Nephron progenitor cell (in vitro differentiated cells): ENCODE results near the gene HOXA13.

ENCODE experiments used
- DNase-seq: peaks from one replicate; pipeline ENCODE4 v3.0.0; 2021
- H3K27ac Mint-ChIP-seq: 2 replicates; pipeline ENCODE4 v1.8.0; 2021; ENCODE audit warnings: mild to moderate bottlenecking, moderate library complexity, mixed read lengths
- H3K27me3 Mint-ChIP-seq: 2 replicates; pipeline ENCODE4 v1.8.0; 2021; ENCODE audit warnings: mild to moderate bottlenecking, low read depth, mixed read lengths; ENCODE audit not compliant: poor library complexity
- H3K36me3 Mint-ChIP-seq: 2 replicates; pipeline ENCODE4 v1.8.0; 2021; ENCODE audit warnings: low read depth, mixed read lengths
- H3K4me1 Mint-ChIP-seq: 2 replicates; pipeline ENCODE4 v1.8.0; 2021; ENCODE audit warnings: mixed read lengths
- H3K4me3 Mint-ChIP-seq: 2 replicates; pipeline ENCODE4 v1.8.0; 2021; ENCODE audit warnings: mild to moderate bottlenecking, moderate library complexity, mixed read lengths
- H3K9me3 Mint-ChIP-seq: 2 replicates; pipeline ENCODE4 v1.8.0; 2021; ENCODE audit warnings: mild to moderate bottlenecking, moderate library complexity, mixed read lengths
- CTCF ChIP-seq: fragments of 200-600 bp; sonication (generic); IDR thresholded peaks from 2 replicates; pipeline ENCODE4 v1.5.0; 2021; ENCODE audit warnings: antibody characterized with exemption

Gene HOXA13

GRCh38 chr7:27199849-27200760, at the start of gene HOXA13:
HOXA13 (minus strand) TSS chr7:27200091; CDS start chr7:27200077, 14 bp downstream.
- TF ChIP-seq CTCF: no peak
- H3K27me3 Mint-ChIP-seq: peaks cover 97% of the 10 kb centered on the region
- peak; percentile 83 for DNase-seq
- H3K36me3 Mint-ChIP-seq: no peaks in the 10 kb centered on the region
- H3K4me3 Mint-ChIP-seq: peak within 1 kb of the TSS; percentile 84
- no peak within 1 kb of the TSS for H3K27ac Mint-ChIP-seq
- no peaks in the 10 kb centered on the region for H3K9me3 Mint-ChIP-seq
- peaks cover 17% of the 10 kb centered on the region for H3K4me1 Mint-ChIP-seq

GRCh38 chr7:27248911-27249723, 49.2 kb upstream of the HOXA13 start:
- peaks cover 61% of the 10 kb centered on the region for H3K4me1 Mint-ChIP-seq
- no peaks in the 10 kb centered on the region for H3K9me3 Mint-ChIP-seq
- no peak for TF ChIP-seq CTCF
- peak; percentile 51 for DNase-seq
- no peak overlapping the region for H3K4me3 Mint-ChIP-seq
- no peaks in the 10 kb centered on the region for H3K36me3 Mint-ChIP-seq
- no peak overlapping the region for H3K27ac Mint-ChIP-seq
- H3K27me3 Mint-ChIP-seq: peaks cover 100% of the 10 kb centered on the region

- Mint-ChIP-seq H3K27me3 (peaks cover 100% of the 10 kb centered on the region), H3K27ac (no peak overlapping the region), H3K4me1 (peaks cover 67% of the 10 kb centered on the region), H3K4me3 (no peak overlapping the region), H3K36me3 (no peaks in the 10 kb centered on the region), H3K9me3 (no peaks in the 10 kb centered on the region)
- DNase-seq: no peak
- TF ChIP-seq CTCF: no peak
Measured at GRCh38 chr7:27248427-27248806, 48.5 kb upstream of the HOXA13 start.

GRCh38 chr7:27247452-27248426, 47.8 kb upstream of the HOXA13 start:
- Mint-ChIP-seq H3K27ac (no peak overlapping the region), H3K4me3 (no peak overlapping the region), H3K27me3 (peaks cover 100% of the 10 kb centered on the region), H3K36me3 (no peaks in the 10 kb centered on the region), H3K9me3 (no peaks in the 10 kb centered on the region), H3K4me1 (peaks cover 65% of the 10 kb centered on the region)
- DNase-seq: no peak
- no peak for TF ChIP-seq CTCF

- Mint-ChIP-seq H3K9me3 (no peaks in the 10 kb centered on the region), H3K4me1 (peaks cover 65% of the 10 kb centered on the region), H3K27ac (no peak overlapping the region), H3K27me3 (peaks cover 100% of the 10 kb centered on the region), H3K36me3 (no peaks in the 10 kb centered on the region), H3K4me3 (peak overlapping the region; percentile 40)
- TF ChIP-seq CTCF: no peak
- DNase-seq: no peak
Measured at GRCh38 chr7:27247000-27247399, 47.1 kb upstream of the HOXA13 start.
